Naive thymus-derived CD8-positive, alpha-beta T cell (primary cell): ENCODE data around the gene LMCD1. TPM values are rescaled to one million over a fixed set of nuclear protein-coding genes. Genes with fewer than 3 reads are reported as not detected.

Experiments
- ATAC-seq, 2 donors: fragments of 150-1000 bp; cut with Tn5 transposase in 1 of 2; sonication (Bioruptor Pico), chemical (Tn5 transposase) in 1 of 2; 1 replicate in 1 of 2; 2 replicates in 1 of 2; pipeline ENCODE4 v1.10.0; 2021; ENCODE audit warnings: mild to moderate bottlenecking in 2 of 2, moderate library complexity in 2 of 2
- POLR2A ChIA-PET: fragments of 350-600 bp; sonication (Branson Sonifier 250); formaldehyde crosslinking; loops from one replicate; lab custom pipeline; 2021; ENCODE audit warnings: antibody characterized with exemption; lab: Charles Lee
- DNase-seq, 10 donors: peaks; one replicate each; pipeline versions ENCODE4 v3.0.0 to v3.0.0-alpha.2; 2020 to 2022
- H3K27ac Mint-ChIP-seq, 10 donors: one replicate each; pipeline ENCODE4 v1.8.0; 2020 to 2022; ENCODE audit warnings: mild to moderate bottlenecking in 10 of 10, mixed read lengths in 10 of 10, moderate library complexity in 4 of 10, inconsistent platforms in 1 of 10
- H3K27me3 Mint-ChIP-seq, 5 donors: one replicate each; pipeline ENCODE4 v1.8.0; 2021 to 2022; ENCODE audit warnings: mixed read lengths in 5 of 5
- H3K36me3 Mint-ChIP-seq, 3 donors: one replicate each; pipeline ENCODE4 v1.8.0; 2020 to 2022; ENCODE audit warnings: mixed read lengths in 3 of 3, mild to moderate bottlenecking in 2 of 3, inconsistent platforms in 1 of 3
- H3K4me1 Mint-ChIP-seq, 4 donors: one replicate each; pipeline ENCODE4 v1.8.0; 2021 to 2022; ENCODE audit warnings: mixed read lengths in 4 of 4
- H3K4me3 Mint-ChIP-seq, 10 donors: one replicate each; pipeline ENCODE4 v1.8.0; 2020 to 2022; ENCODE audit warnings: mild to moderate bottlenecking in 10 of 10, mixed read lengths in 10 of 10, moderate library complexity in 6 of 10, inconsistent platforms in 1 of 10
- H3K9me3 Mint-ChIP-seq, 9 donors: one replicate each; pipeline ENCODE4 v1.8.0; 2020 to 2022; ENCODE audit warnings: mixed read lengths in 9 of 9, mild to moderate bottlenecking in 3 of 9, inconsistent platforms in 1 of 9, moderate library complexity in 1 of 9
- polyA plus RNA-seq, 3 donors: library from polyadenylated mRNA; unstranded; fragments of 300-500 nt; fragmentation: Illumina TruSeq; gene quantifications; one replicate each; pipeline ENCODE4 v1.2.3, GENCODE V29; 2021
- total RNA-seq, 8 experiments: library from RNA in 2 of 8; stranded (reverse) in 2 of 8; gene quantifications; one replicate each; pipeline ENCODE4 v1.2.3 and lab custom pipeline; 2021 to 2026

LMCD1 gene
- total and polyA plus RNA-seq, 5 experiments from 2014 or later: 1.2 TPM; not detected in 4

- H3K4me1 Mint-ChIP-seq: peaks cover 0 to 8% (median 1%) of the 10 kb centered on the region in 4 donors
- no peak for ATAC-seq
- peaks cover 0 to 20% (median 0%) of the 10 kb centered on the region in 9 donors for H3K9me3 Mint-ChIP-seq
Measured at GRCh38 chr3:8619548-8619947, 117.9 kb downstream of the LMCD1 start.

GRCh38 chr3:8621141-8621540, 119.5 kb downstream of the LMCD1 start:
- Mint-ChIP-seq H3K4me1 (peaks cover 0 to 8% (median 1%) of the 10 kb centered on the region in 4 donors), H3K4me3 (no peak overlapping the region), H3K27ac (no peak overlapping the region), H3K9me3 (peaks cover 0 to 20% (median 0%) of the 10 kb centered on the region in 9 donors), H3K36me3 (no peaks in the 10 kb centered on the region), H3K27me3 (peaks cover 0 to 19% (median 8%) of the 10 kb centered on the region in 5 donors)
- ATAC-seq: no peak
- POLR2A ChIA-PET: no interaction called here
- no peak for DNase-seq

More at GRCh38 chr3:8619548-8619947, 117.9 kb downstream of the LMCD1 start:
- H3K36me3 Mint-ChIP-seq: no peaks in the 10 kb centered on the region
- no peak for DNase-seq
- no peak overlapping the region for H3K27ac Mint-ChIP-seq
- H3K4me3 Mint-ChIP-seq: no peak overlapping the region
- POLR2A ChIA-PET: no interaction called here
- peaks cover 0 to 11% (median 4%) of the 10 kb centered on the region in 5 donors for H3K27me3 Mint-ChIP-seq

DNA sequence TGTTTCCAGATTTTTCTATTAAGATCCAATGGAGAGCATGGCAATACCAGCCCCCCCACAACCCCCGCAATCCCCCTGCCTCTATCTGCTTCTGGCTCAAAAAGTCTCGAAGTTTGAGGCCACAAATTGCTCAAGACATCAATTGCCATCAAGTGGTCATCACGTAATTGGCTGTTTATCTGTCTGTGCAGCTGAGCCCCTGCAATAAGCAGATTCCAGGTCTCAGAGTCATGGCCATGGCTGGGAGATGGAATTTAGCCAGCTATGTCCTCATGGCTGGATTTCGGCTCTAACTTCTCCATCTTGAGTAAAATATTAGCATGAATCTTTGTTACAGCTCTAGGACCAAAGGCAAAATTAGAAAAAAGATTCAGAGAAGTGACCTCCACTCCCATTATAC, 120.2 kb downstream of the LMCD1 start:
- H3K4me1 Mint-ChIP-seq: peaks cover 0 to 8% (median 1%) of the 10 kb centered on the region in 4 donors
- H3K4me3 Mint-ChIP-seq: no peak overlapping the region

GRCh38 chr3:8622873-8623691, 121.5 kb downstream of the LMCD1 start:
- POLR2A ChIA-PET: no interaction called here
- Mint-ChIP-seq H3K27ac (peak overlapping the region in 1 of 10 donors; percentile 18), H3K4me1 (peaks cover 0 to 8% (median 1%) of the 10 kb centered on the region in 4 donors), H3K4me3 (peak overlapping the region in 3 of 10 donors; percentile 41 to 65 (median 54)), H3K27me3 (peaks cover 0 to 19% (median 8%) of the 10 kb centered on the region in 5 donors), H3K9me3 (peaks cover 0 to 20% (median 0%) of the 10 kb centered on the region in 9 donors), H3K36me3 (no peaks in the 10 kb centered on the region)
- peak in 1 of 2 donors; percentile 39 for ATAC-seq
- DNase-seq: peak in 1 of 10 donors; percentile 15

More for the DNA sequence above, 120.2 kb downstream of the LMCD1 start:
- H3K9me3 Mint-ChIP-seq: peaks cover 0 to 20% (median 0%) of the 10 kb centered on the region in 9 donors
- ATAC-seq (no peak), DNase-seq (no peak)
- POLR2A ChIA-PET: no interaction called here
- H3K27ac Mint-ChIP-seq: no peak overlapping the region
- peaks cover 0 to 19% (median 8%) of the 10 kb centered on the region in 5 donors for H3K27me3 Mint-ChIP-seq
- no peaks in the 10 kb centered on the region for H3K36me3 Mint-ChIP-seq

GRCh38 chr3:8623741-8624140, 122.1 kb downstream of the LMCD1 start:
- H3K36me3 Mint-ChIP-seq: no peaks in the 10 kb centered on the region
- ATAC-seq (no peak), DNase-seq (no peak)
- POLR2A ChIA-PET: no interaction called here
- no peak overlapping the region for H3K4me3 Mint-ChIP-seq
- peaks cover 0 to 19% (median 8%) of the 10 kb centered on the region in 5 donors for H3K27me3 Mint-ChIP-seq
- H3K27ac Mint-ChIP-seq: no peak overlapping the region
- H3K9me3 Mint-ChIP-seq: peaks cover 0 to 19% (median 0%) of the 10 kb centered on the region in 9 donors
- peaks cover 0 to 8% (median 1%) of the 10 kb centered on the region in 4 donors for H3K4me1 Mint-ChIP-seq

Other genes starting within 250 kb of the LMCD1 start
- not detected for gene SSUH2, start 143.0 kb downstream of the LMCD1 start, total RNA-seq
- not detected for gene SSUH2, start 143.0 kb downstream of the LMCD1 start, polyA plus RNA-seq
- not detected for gene CAV3, start 232.0 kb downstream of the LMCD1 start, total RNA-seq
- not detected for gene CAV3, start 232.0 kb downstream of the LMCD1 start, polyA plus RNA-seq